GM19328 (cell line): Measurements from ENCODE around the gene UBP1.

Experiments used
- ATAC-seq: cut with Tn5 transposase; IDR thresholded peaks from one replicate; pipeline ENCODE4 v1.9.1; 2021; ENCODE audit warnings: mild to moderate bottlenecking, moderate library complexity; ENCODE audit not compliant: unreplicated experiment

The UBP1 gene

DNA sequence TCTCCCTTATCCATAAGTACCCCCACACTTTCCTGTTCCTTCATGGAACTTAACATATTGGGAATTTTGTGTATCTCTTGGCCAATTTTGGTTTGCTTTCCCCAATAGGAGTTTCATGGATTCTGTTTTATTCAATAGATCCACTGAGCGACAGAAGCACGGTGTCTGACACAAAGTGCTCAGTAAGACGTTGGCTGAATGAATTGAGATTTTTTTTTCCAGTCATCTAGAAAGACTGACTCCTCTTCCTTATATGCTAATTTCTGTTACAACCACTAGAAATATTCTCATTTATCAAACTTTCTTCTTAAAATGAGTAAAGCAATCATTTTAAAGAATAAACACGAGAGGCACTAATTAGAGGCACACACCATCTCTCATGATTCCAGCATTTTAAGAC, 48.1 kb downstream of the UBP1 start:
- no peak for ATAC-seq

DNA sequence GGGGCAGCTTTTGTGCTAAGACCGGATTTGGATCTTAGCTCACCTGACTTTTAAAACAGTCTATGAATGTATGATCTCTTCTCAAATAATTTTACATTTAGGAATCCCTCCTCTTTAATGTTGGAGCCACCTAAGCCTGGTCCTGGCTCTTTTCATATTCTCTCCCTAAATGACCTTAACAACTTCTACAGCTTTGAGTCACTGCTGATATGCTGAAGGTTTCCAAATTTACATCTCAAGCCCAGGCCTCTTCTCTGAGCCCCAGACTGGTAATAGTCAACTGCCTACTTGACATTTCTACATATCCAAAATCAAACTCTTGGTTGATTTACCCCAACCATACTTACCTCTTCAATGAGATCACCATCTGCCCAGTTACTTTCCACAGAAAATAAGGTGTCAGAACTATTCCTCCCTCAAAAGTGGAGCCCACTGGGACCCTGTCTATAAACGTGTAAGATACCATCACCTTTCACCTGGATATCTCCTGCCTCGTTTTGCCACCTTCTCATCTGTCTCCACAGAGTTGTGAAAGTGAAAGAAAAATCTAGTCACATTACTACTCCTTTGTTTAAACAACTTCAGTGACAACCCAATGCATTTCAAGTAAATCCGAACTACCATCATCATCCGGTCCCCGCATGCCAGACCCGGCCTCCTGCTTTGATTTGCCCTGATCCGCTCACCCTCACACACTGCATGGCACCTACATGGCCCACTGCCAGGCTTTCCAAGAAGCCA, 48.8 kb downstream of the UBP1 start:
- ATAC-seq, result no peak

DNA sequence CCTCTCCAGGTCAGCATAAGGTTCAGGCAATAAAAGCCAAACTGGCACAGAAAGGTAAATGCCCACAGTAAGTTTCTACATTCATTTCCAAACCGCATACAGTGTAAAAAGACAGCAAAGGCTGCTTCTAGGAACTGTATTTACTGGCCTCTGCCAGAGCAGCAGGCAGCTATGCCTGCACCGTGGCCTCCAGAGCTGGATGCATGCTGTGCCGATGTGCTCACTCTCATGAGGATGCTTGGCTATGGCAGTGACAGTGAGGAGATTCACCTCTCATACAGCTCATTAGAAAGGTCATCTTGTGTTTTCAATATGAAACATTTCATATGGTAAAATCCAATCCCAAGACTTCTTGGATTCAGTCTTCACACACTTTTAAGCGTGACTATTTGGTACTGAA, 50.3 kb downstream of the UBP1 start:
- no peak for ATAC-seq

DNA sequence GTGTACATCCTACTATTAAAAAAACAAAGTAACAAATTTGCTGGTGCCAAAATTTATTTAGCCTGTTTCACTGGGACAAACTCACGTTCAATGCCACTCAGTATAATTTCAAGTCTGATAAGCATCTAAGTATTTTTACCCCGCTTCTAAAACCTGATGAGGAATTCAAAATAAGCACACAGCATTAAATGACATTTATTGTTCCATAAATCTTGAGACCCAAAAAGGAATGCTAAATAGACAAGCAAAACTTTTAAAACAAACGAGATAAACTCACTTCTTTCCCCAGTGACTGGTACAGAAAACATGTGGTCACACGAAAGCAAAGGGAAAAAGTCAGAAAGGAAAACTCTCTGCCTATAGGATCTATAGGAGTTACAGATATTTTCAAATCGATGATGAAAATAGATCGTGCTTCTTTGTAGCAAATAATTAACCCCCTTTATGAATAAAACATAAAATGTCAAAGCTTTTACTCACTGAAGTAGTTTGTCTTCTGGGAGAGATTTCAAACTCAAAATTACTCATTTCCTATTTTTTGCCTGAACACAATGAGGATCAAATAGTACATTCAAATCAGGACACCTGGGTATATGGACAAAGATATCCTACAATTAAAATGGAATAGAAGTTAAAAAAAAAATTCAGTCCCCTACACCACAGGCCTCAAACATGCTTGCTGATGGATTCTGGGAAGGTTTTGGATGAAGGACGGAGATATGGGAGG, 51.7 kb downstream of the UBP1 start:
- no peak for ATAC-seq

DNA sequence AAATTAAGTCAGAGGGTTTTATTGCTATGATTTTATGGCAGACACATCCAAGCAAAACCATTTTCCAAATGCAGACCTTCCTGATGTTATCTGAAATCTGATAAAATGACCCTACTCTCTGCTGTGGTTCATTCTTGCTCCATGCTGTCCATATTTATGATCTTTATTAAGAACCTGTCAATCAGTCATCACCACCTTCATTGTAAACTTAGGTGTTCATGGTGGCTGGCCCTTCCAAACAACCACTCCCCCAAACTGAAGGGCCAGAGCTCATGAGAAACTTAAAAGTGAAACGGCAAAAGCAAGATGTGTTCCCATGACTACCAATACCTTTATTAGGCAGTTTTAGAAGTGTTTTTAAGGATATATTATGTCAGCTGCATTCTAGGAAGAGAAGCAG, 53.6 kb downstream of the UBP1 start:
- ATAC-seq, result no peak

GRCh38 chr3:33385423-33385822, 54.8 kb downstream of the UBP1 start:
- no peak for ATAC-seq

- no peak for ATAC-seq
These were observed 56.3 kb downstream of the UBP1 start for GRCh38 chr3:33383951-33384350.

DNA sequence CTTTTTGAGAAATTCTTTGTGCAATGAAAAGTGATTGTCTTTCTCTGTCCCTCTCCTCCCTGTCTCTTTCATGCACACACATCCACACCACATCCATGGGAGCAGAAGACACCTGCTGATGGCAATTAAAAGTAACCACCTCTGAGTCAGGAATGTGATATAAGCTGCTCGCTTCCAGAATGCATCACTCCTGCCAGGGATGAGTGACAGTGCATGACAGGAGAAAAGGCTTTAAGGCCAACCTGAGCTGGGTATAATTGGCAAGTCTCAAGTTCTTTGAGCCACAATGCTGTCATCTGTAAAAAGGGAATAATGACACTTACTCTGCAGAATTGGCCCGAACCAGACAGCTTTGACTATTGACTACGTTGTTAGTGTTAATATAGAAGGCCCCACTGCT, 59.6 kb downstream of the UBP1 start:
- no peak for ATAC-seq

GRCh38 chr3:33377931-33378330, 62.3 kb downstream of the UBP1 start:
- no peak for ATAC-seq

- ATAC-seq, result no peak
These were observed 62.7 kb downstream of the UBP1 start for GRCh38 chr3:33377489-33377888.

GRCh38 chr3:33373082-33373437, 67.1 kb downstream of the UBP1 start:
- ATAC-seq, result no peak

GRCh38 chr3:33372218-33373081, 67.8 kb downstream of the UBP1 start:
- no peak for ATAC-seq

- no peak for ATAC-seq
These were observed 75.6 kb downstream of the UBP1 start for GRCh38 chr3:33364531-33365128.

- no peak for ATAC-seq
These were observed 76.1 kb downstream of the UBP1 start for GRCh38 chr3:33364060-33364459.

GRCh38 chr3:33363113-33363800, 76.9 kb downstream of the UBP1 start:
- no peak for ATAC-seq

DNA sequence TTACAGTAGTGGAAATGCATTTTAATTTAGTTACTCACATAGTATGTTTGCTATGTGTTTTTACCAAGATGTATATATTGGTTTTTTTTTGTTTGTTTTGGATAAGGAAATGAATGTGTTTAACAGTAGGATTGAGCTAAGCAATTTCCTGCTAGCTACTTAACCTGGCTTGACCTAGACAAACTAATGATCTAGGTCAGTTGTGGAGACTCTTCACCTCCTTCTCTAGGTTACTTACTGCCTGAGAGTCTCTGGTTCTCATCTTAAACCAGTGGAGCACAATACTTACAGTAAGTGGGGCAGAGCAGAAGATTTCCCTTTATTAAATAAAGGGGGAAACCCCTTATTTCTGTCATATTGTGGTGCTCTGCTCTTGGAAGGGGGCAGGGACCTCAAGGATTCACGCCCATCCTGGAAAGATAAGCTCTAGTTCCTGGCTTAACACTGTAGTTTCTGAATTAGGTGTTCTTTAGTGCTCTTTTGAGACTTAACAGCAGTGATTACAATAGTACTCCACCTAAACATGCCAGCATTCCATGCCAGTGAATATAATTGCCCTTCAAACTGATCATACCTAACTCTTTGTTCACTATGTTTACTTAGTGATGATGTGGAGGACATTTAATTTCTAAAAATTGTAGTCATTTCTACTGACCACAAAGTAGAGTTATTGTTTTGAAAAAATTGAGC, 79.9 kb downstream of the UBP1 start:
- ATAC-seq, result no peak

- no peak for ATAC-seq
These were observed 81.9 kb downstream of the UBP1 start for GRCh38 chr3:33358172-33358781.

DNA sequence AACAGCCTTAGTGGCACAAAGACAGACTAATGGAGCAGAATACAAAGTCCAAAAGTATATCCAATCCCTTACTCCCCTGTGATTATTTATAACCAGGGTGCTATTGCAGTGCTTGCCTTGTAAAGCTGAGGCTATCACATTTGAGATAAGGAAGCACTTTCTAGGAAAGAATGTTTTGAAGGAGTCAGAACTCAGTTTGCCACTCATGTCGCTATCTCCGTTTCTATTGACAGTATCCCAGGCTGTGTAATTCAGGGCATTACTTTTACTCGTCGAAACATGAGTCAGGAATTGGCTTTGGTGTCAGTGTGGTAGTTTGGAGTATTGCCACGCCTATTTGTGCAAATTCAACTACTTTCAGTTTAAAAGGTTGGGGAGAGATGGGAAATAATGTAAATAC, 84.6 kb downstream of the UBP1 start:
- no peak for ATAC-seq

DNA sequence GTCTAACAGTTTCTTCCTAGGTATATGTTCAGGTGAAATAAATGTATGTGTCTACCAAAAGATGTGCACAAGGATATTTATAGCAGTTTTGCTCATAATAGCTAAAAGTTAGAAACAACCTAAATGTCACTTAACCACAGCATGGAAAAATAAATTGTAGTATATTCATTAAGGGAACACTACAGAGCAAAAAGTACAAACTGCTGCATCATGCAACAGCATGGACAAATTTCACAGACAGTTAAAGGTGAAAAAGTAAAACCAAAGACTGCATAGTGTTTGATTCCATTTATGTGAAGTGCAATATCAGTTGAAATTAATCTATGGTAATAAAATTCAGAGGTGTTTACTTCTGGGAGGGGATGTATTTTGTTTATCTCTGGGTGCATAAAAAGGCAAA, 100.4 kb downstream of the UBP1 start:
- no peak for ATAC-seq
